Measurements from ENCODE around the gene SVIL.

DNA sequence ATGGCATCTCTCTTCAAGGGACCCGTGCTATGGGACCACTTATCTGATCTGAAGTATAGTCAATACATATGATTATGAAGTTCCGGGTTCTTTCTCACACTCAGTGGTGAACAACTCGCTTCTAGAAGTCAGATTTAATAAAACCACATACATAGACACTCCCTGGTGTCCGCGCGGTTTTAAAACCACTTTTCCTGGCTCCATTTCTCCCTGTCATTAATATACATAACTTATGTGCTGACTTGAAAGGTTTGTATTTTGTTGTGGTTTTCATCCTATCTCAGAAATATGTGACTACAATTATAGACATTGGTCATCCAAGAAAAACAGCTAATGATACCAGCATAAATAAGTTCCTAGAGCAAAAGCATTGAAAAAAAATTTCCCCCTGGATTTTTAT is 34.0 kb downstream of the SVIL start:
- TF ChIP-seq, protein P1, sequence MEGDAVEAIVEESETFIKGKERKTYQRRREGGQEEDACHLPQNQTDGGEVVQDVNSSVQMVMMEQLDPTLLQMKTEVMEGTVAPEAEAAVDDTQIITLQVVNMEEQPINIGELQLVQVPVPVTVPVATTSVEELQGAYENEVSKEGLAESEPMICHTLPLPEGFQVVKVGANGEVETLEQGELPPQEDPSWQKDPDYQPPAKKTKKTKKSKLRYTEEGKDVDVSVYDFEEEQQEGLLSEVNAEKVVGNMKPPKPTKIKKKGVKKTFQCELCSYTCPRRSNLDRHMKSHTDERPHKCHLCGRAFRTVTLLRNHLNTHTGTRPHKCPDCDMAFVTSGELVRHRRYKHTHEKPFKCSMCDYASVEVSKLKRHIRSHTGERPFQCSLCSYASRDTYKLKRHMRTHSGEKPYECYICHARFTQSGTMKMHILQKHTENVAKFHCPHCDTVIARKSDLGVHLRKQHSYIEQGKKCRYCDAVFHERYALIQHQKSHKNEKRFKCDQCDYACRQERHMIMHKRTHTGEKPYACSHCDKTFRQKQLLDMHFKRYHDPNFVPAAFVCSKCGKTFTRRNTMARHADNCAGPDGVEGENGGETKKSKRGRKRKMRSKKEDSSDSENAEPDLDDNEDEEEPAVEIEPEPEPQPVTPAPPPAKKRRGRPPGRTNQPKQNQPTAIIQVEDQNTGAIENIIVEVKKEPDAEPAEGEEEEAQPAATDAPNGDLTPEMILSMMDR (conservative IDR thresholded peaks at IDR 0.05), result no peak
- TF ChIP-seq EZH2 (IDR thresholded peaks at IDR 0.05; ENCODE audit: low read depth), result no peak
